Iris pigment epithelial cell (primary cell): ENCODE results near the gene KIF12.
A peak's percentile ranks its signal among the peaks of the same experiment; 100 is the strongest.
"Not testable (repeated sequence)": the region's sequence is repeated elsewhere in the genome, so short reads cannot be mapped to it uniquely, and the experiment has no call there.

Experiments
- DNase-seq: peaks from one replicate; pipeline ENCODE4 v3.0.0-alpha.2; 2011; ENCODE audit warnings: low read depth

The KIF12 gene

DNA sequence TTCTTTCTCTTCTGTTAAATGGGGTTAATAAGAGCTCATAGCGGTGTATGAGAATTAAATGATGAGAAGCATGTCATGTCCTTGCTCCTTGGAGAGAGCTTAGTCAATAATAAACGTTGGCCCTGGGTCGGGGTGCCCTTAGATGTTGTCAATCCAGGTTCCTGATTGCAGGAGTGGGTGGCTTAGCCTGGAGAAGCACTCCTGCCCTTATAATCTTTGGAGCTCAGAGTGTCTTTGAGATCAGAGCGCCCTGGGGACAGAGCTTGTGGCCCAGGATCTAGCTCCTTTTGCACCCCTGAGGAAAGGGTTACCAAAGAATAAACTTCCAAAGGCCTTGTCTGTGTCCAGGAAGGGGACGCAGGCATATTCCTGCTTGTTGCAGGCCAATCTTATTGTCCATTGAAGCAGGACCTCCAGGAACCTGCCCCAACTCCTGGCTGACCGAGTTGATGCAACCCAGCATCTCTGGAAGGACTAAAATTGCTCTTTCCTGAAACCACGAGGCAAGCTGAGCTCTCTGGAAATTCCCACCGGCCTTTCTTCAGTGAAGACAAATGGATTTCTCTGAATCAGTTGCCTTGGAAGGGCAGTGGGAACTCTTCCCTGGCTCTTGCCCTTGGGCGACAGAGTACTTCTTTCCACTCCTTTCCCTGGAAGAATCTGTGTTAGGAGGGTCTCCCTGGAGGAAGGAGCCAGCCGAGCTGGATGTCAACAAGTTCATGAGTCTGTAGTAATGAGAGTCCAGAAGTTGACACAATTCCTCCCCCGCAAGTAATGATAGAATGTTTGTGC is 14.6 kb downstream of the KIF12 start:
- no peak for DNase-seq

DNA sequence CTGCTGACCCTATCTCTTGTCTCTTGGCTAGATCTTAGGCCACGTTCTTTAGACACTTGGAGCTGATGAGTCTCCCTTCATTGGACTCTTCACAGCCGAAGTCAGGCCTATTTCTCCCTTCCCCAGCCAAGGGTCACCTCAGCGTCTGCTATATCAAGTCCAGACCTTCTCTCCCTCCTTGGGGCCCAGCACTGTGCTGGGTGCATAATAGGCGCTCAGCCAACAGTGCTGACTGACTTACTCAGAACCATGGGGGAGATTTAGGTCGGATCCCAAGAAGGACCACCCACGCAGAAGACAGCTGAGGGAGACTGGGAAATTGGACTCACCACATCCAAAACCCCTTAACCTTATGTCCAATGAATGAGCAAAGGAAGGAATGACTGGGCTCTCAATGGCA is 15.4 kb downstream of the KIF12 start:
- no peak for DNase-seq

DNA sequence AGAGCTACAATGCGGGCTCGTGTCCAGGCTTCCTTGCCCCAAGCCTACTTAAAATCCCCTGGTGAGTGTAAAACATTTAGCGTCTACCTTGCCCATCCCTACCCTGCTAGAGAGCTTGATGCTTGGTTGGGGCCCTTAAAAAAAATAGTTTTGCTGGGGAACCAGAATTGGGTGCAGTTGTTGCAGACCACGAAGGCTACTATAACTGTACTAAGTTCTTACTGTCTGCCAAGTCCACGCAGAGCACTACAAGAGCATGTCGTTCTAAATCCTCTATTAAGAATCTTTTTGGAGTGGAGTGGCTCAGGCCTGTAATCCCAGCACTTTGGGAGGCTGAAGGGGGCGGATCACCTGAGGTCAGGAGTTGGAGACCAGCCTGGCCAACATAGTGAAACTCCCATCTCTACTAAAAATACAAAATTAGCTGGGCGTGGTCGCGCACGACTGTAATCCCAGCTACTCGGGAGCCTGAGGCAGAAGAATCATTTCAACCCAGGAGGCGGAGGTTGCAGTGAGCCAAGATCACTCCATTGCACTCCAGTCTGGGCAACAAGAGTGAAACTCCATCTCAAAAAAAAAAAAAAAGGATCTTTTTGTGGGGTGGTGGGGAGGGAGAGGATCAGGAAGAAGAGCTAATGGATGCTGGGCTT is 16.2 kb downstream of the KIF12 start:
- DNase-seq: not testable (repeated sequence)

DNA sequence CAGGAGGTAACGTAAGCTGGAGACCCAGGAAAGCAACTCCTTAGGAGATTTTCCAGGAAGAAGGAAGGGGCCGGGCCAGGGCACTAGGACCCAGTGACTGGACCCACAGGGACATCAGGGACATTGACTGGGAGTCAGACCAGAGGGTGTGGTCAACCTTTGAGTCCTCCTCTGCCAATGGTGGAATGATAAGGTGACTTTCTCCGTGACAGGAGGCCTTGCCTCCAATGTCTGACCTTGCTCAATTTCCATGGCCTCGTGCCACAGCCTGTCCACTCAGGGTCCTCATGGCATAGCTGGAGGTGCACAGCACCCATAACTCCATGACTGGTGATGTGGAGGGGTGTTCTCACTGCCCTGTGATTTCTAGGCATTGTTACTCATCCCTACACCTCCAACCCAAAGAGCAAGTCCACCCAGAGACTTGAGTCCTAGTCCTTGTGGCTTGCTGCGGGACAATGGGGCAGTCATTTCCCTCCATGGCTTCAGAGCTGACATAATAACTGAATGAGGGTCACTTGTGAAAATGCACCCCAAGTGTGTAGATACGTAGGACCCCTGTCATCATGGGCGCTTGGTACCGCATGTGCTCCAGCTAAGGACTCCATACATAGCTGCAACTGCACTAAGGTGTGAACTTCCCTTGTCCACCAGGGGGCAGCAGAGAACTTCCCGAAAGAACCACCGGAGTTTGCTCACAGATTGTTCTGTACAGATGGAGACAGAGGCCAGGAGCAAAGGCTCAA is 16.9 kb downstream of the KIF12 start:
- peak; percentile 84 for DNase-seq

DNA sequence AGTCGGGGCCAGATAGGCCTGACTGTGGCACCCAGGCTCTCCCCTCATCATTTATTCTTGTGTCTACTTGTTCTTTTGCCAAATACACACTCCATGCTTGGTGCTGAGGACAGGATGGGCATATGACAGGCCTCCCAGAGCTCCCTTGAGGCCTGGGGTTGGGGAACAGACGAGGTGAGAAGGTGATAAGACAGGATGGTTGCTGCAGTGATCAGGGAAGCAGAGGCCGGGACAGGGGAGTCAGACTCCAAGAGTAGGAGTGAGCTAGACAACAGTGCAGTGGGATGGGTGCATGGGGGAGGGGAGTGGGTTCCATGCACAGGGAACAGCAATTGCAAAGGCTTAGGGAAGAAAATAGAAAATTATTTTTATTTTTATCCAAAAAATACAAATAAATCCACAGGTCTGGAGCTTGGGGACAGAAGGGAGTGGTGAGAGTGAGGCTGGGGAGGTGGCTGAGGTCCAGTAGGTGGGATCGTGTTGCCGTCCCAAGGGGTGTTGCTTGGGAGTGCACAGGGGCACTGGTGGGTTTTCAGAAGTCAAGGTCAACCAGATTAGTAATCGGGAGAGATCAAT is 17.6 kb downstream of the KIF12 start:
- no peak for DNase-seq

DNA sequence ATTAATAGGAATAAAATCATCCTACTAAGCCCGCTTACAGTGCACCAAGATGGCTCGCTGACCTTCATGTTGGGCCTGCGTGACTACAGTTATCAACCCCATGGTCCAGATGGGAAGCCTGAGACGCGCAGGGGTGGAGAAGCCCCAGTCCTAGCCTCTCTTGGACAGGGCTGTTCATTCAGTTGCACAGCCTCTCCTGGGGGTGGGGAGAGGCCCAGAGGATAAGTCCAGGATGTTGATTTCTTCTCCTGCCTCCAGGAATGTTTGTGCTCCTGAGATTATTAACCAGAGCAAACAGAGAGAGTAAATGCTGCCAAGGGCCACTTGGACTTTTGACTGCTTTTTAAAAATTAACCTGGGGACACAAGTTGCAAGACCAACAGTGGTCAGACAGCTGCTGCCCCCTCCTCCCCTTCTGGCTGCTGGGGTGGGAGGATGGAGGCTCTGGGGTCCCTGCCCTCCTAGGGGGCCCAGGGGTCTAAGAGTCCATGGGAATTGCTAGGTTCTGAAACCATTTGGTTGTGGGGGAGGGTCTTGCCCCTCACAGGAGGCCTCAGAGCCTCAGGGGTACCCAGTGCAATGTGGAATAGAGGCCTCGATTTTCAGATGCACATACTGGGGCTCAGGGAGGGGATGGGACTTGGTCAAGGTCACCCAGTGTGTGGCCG is 18.2 kb downstream of the KIF12 start:
- no peak for DNase-seq

DNA sequence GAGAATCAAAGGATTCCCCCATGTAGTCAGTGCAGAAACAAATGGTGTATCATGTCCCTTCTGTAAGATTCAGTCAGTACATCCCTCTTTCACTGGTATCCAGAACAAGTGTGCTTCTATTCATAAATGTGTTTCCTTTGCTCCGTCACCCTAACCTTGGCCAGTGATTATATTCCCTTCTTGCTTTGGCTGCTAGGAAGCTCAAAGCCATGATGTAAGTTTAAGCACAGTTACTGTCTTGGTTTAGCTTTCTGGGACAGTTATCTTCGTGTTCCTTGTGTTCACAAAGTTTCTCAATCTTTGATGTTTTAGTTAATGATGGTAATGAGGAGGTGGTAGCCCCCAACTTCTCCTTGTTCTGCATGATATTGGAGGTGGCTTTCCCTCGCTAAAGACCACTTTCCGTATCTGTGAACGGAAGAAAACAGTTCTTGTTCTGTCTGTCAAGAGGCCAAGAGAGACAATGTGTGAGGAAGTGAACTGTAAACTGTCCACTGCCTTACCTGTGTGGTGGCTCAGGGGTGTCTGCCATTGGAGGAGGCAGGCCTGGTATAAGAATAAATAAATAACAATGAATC is 18.8 kb downstream of the KIF12 start:
- no peak for DNase-seq

DNA sequence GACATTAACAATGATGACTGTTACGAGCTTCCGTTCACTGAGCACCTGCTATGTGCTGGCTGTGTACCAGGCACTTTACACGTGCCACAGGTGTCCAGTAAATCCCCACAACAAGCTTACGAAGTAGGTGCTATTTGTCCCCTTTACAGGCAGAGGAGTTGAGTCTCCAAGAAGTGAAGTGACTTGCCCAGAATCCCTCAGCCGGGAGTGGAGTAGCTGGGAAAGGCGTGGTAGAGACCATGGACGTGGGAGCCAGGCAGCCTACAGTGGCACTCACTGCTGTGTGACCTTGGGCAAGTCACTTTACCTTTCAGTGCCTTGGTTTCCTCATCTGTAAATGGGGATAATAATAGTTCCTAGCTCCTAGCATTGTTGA is 20.3 kb downstream of the KIF12 start:
- DNase-seq: no peak

DNA sequence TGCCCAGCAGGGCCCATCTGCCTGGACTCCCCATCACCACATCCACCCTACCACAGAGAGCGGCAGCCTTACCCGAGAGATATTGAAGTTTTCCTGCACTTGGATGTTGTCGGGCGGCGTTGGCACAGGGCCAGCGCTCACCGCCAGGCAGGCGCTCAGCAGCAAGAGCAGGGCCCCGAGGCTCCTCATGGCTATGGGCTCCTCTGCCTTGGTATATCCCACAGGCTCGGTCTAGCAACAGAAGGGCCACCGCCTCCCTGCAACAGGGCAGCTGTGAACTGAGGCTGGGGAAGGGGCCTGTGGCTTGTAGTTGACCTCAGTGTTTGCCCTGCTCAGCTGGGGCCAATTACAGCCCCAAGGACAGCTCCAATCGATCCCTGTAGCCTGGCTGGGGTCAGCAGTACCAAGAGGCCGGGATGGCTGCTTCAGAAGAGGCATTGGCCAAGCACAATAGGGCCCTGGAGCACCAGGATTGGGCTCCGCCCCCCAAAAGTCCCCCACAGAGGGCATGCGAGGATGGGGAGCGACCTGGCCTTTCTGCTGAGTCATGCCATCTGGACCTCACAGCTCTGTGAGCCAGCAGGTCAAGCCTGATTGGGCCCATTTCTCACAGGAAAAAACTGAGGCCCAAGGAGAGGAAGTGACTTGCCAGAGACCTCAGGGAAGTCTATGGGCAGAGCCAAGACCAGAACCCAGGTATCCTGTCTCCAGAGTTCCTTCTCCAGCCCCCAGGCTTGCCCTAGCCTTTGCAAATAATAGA is 20.9 kb downstream of the KIF12 start, which contains the start of gene AMBP:
Gene AMBP, minus strand, starts transcription at position 280 of the 760 bp plus-strand sequence. Its CDS starts 91 bp downstream, at position 189.
- no peak for DNase-seq

DNA sequence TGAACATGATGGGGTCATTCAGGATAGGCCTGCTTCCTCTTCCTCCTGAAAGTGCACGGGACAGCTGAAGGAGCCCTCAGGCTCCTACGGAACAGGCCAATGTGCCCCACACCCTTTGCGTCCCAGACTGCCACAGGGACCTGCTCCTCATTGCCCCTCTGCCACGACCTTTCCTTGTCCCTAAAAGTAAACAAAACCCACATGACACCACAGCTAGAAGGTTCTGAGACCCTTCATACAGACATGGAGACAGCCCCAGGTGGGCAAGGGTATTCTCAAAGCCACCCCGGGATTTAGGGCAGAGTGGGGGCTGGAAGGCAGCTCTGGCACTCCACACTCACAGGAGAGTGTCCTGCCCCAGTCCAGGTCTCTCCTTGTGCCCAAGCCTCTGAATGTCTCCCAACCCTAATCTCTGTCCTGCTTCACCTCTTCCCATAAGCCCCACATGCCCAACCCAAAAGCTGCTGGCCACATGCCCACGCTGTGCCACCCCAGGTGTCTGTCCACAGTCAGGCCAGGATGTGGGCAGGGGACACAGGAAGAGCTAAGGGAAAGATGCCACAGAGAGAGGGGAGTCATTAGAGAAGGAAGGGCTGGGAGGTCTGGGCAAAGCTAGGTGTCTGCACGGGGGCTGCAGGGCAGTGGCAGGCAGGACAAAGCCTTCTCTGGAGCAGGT is 21.8 kb downstream of the KIF12 start:
- no peak for DNase-seq

DNA sequence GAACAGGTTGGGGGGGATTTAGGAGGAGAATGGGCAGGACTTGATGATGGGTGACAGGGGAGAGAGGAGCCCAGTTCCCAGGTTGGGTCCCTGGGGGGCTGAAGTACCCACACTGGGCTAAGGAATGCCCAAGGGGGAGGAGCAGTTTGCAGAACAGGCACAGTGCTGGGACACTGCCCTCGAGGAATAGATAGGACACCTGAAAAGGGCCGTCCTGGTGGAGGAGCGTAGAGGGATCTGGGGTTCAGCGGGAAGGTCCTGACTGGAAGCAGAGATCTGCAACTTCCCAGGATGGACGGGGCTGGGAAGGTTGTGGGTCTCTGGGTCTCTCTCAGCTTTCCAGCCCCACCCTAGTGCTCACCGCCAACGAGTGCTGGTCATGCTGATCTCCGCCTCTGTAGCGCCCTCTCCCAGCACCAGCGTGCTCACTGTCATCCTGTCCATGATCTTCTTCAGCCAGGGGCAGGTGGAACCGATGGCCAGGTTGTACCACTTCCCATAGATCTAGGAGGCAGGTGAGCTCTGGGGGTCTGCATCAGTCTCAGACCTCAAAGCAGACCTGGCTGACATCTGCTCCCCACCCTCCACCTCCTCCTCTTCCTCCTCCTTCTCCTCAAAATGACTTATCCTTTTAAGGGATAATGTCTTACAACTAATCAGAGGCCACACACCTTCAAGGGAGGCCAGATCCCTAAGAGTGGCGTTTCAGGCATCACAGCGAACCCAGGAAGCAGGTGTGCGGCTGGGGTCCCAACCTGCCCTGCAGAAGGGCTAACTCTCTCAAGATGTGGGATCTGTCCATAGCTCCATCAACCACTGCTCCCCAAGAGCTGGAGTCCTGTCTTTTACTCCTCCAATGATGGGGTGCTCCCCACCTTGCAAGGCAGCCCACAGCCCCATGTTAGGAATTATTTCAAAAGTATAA is 22.6 kb downstream of the KIF12 start:
- DNase-seq: no peak

DNA sequence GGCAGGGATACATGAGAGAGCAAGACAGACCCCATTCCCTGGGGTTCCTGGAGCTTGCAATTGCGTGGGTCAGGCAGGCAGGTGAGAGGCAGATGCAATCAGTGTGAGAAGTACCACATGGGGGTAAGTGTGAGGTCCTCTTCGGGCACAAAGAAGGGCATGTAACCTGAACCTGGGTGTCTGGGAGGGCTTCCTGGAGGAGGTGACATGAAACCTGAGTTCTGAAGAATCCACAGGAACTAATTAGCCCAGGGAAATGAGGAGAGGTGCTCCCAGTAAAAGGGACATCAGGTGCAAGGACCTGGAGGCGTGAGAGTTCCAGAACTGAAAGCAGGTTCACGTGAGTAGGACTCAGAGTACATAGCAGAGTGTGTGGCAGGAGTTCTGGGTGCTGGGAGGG is 23.5 kb downstream of the KIF12 start:
- no peak for DNase-seq

DNA sequence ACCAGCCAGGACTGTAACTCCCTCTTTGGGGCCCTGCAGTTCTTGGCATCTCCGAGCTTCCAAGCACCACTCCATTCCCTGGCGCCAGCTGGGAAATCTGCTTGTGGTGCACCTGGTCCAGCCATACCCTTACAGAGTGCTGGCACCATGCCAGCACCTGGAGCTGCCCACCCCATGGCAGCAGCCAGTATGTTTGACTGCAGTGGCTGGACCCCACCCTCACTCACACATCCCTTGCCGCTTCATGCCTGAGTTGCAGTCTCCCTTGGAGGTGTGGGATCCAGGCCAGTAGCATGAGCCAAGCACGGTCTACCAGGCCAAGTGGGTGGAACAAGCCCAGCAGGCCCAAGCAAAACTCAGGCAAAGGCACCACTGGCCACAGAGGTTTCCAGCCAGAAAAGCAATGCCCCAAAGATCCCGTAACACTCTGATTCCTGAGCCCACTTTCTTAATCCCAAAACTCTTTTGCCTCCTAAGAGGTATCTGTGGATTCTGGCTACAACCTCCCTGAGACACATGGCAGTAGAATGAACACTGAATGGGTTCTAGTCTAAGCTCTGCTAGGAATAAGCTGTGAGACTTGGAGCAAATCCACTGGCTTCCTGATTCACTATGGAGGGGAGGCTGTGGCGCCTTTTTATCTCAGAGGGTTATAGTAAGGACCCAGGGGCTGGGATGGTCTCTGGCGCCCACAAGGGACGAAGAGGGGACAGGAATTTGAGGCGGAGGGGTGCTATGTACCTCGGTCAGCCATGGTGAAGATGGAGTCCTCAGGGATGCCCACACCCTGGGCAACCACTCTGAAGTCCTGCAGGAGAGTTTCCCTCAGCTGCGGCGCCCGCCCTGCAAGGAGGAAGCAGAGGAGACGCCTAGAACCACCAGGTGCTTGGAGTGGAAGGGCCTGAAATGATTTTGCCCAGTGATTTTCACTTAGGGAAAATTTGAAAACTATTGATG is 26.6 kb downstream of the KIF12 start:
- no peak for DNase-seq

DNA sequence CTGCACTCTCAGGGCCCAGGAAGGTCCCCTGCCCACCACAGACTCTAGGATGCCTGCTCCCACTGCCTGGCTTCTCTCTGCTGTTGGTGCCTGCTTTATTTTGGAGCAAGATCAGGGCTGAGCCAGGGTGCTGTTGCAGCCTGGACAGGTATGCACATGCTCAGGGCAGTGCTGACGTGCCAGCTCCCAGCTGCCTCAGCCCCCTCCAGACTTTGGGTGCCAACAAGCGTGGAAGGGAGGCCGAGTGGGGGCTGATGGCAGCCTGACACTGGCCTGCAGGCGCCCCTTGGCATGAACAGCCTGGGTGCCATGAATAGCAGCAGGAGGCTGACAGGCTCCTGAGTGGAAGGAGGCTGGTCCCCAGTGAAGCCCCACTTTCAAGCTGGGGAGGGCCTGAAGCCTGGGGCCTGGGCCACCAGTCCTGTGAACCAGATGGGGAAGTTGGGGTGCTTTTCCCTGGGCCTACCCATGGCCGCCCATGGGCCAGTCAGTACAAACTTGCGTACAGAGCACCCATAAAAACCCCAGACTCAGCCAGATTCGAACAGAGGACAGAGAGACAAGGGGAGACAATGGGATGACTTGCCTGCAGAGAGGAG is 27.8 kb downstream of the KIF12 start:
- no peak for DNase-seq

DNA sequence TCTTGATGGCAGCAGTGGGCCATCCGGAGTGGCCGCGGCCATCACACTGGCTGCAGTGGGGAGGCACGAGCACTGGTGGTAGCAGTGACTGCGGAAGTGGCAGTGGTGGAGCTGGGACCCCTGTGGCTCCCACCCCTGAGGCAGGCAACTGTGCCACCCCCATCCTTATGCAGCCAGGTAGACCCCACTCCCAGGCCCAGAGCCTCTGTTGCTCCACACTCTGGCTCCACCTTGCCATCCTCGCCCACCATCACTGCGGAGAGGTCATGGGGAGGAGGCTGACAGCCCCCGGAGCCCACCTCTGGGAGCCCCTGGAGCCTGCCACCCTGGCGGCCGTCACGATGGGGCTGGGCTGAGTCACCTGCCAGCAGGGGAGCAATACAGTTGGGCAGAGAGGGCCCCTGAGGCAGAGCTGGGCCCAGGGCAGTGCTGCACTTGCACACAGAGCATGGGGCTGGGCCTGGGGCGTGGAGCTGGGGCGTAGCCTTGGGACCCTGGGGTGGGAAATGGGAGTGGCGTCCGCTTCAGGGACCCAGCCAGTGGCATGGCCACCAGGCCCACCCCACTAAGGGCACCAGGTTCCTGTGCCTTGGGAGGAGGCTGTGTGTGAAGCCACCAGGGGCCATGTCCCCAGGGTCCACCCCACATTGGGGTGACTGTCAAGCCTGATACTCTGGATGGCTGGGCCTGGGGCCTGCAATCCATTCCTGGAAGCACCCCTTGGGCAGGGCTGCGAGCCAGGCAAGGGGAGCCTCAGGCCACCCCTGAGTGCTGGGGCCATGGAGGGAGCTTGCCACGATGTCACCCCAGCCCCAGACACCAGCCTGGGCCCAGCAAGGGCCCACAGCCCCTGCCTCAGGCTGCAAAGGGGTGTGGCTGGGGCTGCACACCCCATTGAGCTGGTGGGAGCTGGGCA is 28.6 kb downstream of the KIF12 start:
- DNase-seq: no peak

DNA sequence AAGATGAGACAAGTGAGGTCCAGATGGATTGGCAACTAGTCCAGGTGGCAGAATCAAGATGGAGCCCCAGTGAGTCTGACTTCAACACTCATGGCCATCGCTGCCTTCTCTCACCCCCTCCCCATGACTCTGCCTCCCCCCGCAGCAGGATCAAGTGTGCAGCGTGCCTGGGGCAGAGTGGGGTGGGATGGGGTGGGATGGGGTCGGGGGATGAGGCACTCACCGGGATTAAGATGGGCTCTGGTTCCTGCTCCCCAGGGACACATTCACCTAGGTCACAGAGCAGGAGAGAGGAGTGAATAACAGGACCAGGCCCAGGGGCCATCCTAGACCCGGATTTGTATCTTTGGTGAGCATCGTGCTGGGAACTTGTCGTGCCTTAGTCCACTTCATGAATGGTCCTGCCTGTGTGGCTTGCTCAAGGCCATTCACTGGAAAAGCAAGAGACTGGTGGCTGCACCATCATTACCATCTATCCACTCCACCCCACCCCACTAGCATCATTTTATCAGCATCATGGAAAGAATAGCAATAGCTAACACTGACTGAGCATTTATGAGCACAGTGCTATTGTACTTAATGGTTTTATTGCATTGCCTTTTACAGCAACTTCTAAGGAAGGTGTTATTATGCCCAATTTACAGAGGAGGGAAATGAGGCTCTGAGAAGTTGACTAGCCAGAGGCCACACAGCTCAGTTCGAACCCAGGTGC is 29.5 kb downstream of the KIF12 start:
- DNase-seq: no peak
